ENCODE data around the gene RNGTT. TPM values are rescaled to one million over a fixed set of nuclear protein-coding genes. Genes with fewer than 3 reads are reported as not detected.

The RNGTT gene
- total RNA-seq, 4 donors from 2014 or later = 13.9 to 20.5 (median 18.4) TPM

GRCh38 chr6:88670369-88670768 is 293.0 kb downstream of the RNGTT start:
- Histone ChIP-seq H3K27ac (no peak overlapping the region), H3K9me3 (peaks cover 0 to 28% (median 10%) of the 10 kb centered on the region in 4 donors), H3K4me1 (no peaks in the 10 kb centered on the region), H3K27me3 (no peaks in the 10 kb centered on the region), H3K36me3 (peaks cover 0 to 34% (median 4%) of the 10 kb centered on the region in 3 donors), H3K4me3 (no peak overlapping the region)
- WGBS, 2 donors = 98 to 100% methylated on average over 3 of the region's 3 CpGs
- no peak for DNase-seq (ENCODE audit: low spot score in 2 of 2)
- TF ChIP-seq, protein P1, sequence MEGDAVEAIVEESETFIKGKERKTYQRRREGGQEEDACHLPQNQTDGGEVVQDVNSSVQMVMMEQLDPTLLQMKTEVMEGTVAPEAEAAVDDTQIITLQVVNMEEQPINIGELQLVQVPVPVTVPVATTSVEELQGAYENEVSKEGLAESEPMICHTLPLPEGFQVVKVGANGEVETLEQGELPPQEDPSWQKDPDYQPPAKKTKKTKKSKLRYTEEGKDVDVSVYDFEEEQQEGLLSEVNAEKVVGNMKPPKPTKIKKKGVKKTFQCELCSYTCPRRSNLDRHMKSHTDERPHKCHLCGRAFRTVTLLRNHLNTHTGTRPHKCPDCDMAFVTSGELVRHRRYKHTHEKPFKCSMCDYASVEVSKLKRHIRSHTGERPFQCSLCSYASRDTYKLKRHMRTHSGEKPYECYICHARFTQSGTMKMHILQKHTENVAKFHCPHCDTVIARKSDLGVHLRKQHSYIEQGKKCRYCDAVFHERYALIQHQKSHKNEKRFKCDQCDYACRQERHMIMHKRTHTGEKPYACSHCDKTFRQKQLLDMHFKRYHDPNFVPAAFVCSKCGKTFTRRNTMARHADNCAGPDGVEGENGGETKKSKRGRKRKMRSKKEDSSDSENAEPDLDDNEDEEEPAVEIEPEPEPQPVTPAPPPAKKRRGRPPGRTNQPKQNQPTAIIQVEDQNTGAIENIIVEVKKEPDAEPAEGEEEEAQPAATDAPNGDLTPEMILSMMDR (IDR thresholded peaks at IDR 0.05) = no peak
- TF ChIP-seq POLR2A (IDR thresholded peaks at IDR 0.05) = no peak

GRCh38 chr6:88669475-88669874 is 293.9 kb downstream of the RNGTT start:
- Histone ChIP-seq H3K4me3 (no peak overlapping the region), H3K36me3 (peaks cover 0 to 41% (median 4%) of the 10 kb centered on the region in 3 donors), H3K27ac (no peak overlapping the region), H3K9me3 (peaks cover 0 to 28% (median 10%) of the 10 kb centered on the region in 4 donors), H3K4me1 (no peaks in the 10 kb centered on the region), H3K27me3 (no peaks in the 10 kb centered on the region)
- TF ChIP-seq, protein P1 (IDR thresholded peaks at IDR 0.05) = no peak
- TF ChIP-seq EP300 (IDR thresholded peaks at IDR 0.05) = no peak
- DNase-seq (ENCODE audit: low spot score in 2 of 2) = no peak
- WGBS, 2 donors = 100% methylated on average over 4 of the region's 4 CpGs

- WGBS, 2 donors = 73 to 75% methylated on average over 5 of the region's 5 CpGs
- no peaks in the 10 kb centered on the region for H3K27me3 ChIP-seq
- peaks cover 0 to 64% (median 4%) of the 10 kb centered on the region in 3 donors for H3K36me3 ChIP-seq
- no peak for DNase-seq (ENCODE audit: low spot score in 2 of 2)
- H3K4me3 ChIP-seq = no peak overlapping the region
- H3K4me1 ChIP-seq = no peaks in the 10 kb centered on the region
- H3K9me3 ChIP-seq = peaks cover 0 to 45% (median 10%) of the 10 kb centered on the region in 4 donors
- no peak overlapping the region for H3K27ac ChIP-seq
- TF ChIP-seq, protein P1 (IDR thresholded peaks at IDR 0.05) = no peak
- TF ChIP-seq POLR2A (IDR thresholded peaks at IDR 0.05) (no peak), EP300 (IDR thresholded peaks at IDR 0.05) (no peak)
Observed at GRCh38 chr6:88666901-88667300, 296.5 kb downstream of the RNGTT start.

- TF ChIP-seq, protein P1 (IDR thresholded peaks at IDR 0.05) = no peak
- TF ChIP-seq POLR2A (IDR thresholded peaks at IDR 0.05) (no peak), EP300 (IDR thresholded peaks at IDR 0.05) (no peak)
- Histone ChIP-seq H3K9me3 (peaks cover 0 to 45% (median 7%) of the 10 kb centered on the region in 4 donors), H3K27me3 (no peaks in the 10 kb centered on the region), H3K4me3 (no peak overlapping the region), H3K27ac (no peak overlapping the region), H3K4me1 (no peaks in the 10 kb centered on the region), H3K36me3 (peaks cover 0 to 56% (median 0%) of the 10 kb centered on the region in 3 donors)
- DNase-seq (ENCODE audit: low spot score in 2 of 2) = no peak
- WGBS, 2 donors = 98 to 99% methylated on average over 4 of the region's 4 CpGs
Observed at GRCh38 chr6:88665131-88665530, 298.3 kb downstream of the RNGTT start.

- Histone ChIP-seq H3K4me1 (no peaks in the 10 kb centered on the region), H3K27me3 (no peaks in the 10 kb centered on the region), H3K36me3 (peaks cover 0 to 45% (median 0%) of the 10 kb centered on the region in 3 donors), H3K27ac (no peak overlapping the region), H3K4me3 (no peak overlapping the region), H3K9me3 (peaks cover 0 to 49% (median 7%) of the 10 kb centered on the region in 4 donors)
- no peak for DNase-seq (ENCODE audit: low spot score in 2 of 2)
- 94 to 95% methylated on average over 5 of the region's 5 CpGs for WGBS, 2 donors
- TF ChIP-seq EP300 (IDR thresholded peaks at IDR 0.05) = no peak
- TF ChIP-seq POLR2A (IDR thresholded peaks at IDR 0.05) = no peak
- TF ChIP-seq, protein P1 (IDR thresholded peaks at IDR 0.05) = no peak
Observed at GRCh38 chr6:88663801-88664200, 299.6 kb downstream of the RNGTT start.
